ENCODE measurements around the gene WWOX.

The WWOX gene

GRCh38 chr16:78348068-78348467 lies 248.6 kb downstream of the WWOX start:
- Histone ChIP-seq H3K4me1 (ENCODE audit: control insufficient read depth, insufficient read depth, low read length) (no peaks in the 10 kb centered on the region), H3K4me3 (ENCODE audit: low read length in 2 of 2) (no peak overlapping the region), H3K9me3 (ENCODE audit: control insufficient read depth in 2 of 2, low read length in 2 of 2) (no peaks in the 10 kb centered on the region), H3K27ac (ENCODE audit: low read length) (no peak overlapping the region), H3K27me3 (ENCODE audit: control insufficient read depth in 1 of 2, insufficient read depth in 2 of 2, low read length in 2 of 2) (no peaks in the 10 kb centered on the region), H3K36me3 (ENCODE audit: control insufficient read depth in 2 of 2, insufficient read depth in 2 of 2, low read length in 2 of 2) (no peaks in the 10 kb centered on the region), H3K9ac (ENCODE audit: low read length in 2 of 2) (no peak overlapping the region)

- Histone ChIP-seq H3K27me3 (ENCODE audit: control insufficient read depth in 1 of 2, insufficient read depth in 2 of 2, low read length in 2 of 2) (no peaks in the 10 kb centered on the region), H3K9me3 (ENCODE audit: control insufficient read depth in 2 of 2, low read length in 2 of 2) (no peaks in the 10 kb centered on the region), H3K27ac (ENCODE audit: low read length) (no peak overlapping the region), H3K4me1 (ENCODE audit: control insufficient read depth, insufficient read depth, low read length) (no peaks in the 10 kb centered on the region), H3K4me3 (ENCODE audit: low read length in 2 of 2) (no peak overlapping the region), H3K9ac (ENCODE audit: low read length in 2 of 2) (no peak overlapping the region), H3K36me3 (ENCODE audit: control insufficient read depth in 2 of 2, insufficient read depth in 2 of 2, low read length in 2 of 2) (no peaks in the 10 kb centered on the region)
Observed at GRCh38 chr16:78348886-78349285, 249.4 kb downstream of the WWOX start.

DNA sequence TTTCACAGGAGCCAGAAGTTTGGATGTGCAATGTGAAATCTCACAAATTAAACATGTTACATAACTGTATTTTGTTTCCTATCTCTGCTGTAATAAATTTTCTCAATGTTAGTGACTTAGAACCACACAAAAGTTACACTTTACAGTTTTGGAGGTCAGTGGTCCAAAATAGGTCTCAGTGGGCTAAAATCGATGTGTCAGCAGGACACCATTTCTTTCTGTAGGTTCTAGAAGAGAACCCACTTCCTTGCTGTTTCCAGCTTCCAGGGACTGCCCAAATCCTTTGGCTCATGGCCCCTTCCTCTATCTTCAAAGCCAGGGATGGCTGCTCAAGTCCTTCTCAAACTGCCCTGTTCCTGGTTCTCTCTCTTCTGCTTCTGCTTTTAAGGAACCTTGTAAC lies 252.7 kb downstream of the WWOX start:
- Histone ChIP-seq H3K9ac (ENCODE audit: low read length in 2 of 2) (no peak overlapping the region), H3K4me1 (ENCODE audit: control insufficient read depth, insufficient read depth, low read length) (peaks cover 2% of the 10 kb centered on the region), H3K36me3 (ENCODE audit: control insufficient read depth in 2 of 2, insufficient read depth in 2 of 2, low read length in 2 of 2) (no peaks in the 10 kb centered on the region), H3K27ac (ENCODE audit: low read length) (no peak overlapping the region), H3K9me3 (ENCODE audit: control insufficient read depth in 2 of 2, low read length in 2 of 2) (no peaks in the 10 kb centered on the region), H3K4me3 (ENCODE audit: low read length in 2 of 2) (no peak overlapping the region), H3K27me3 (ENCODE audit: control insufficient read depth in 1 of 2, insufficient read depth in 2 of 2, low read length in 2 of 2) (no peaks in the 10 kb centered on the region)

DNA sequence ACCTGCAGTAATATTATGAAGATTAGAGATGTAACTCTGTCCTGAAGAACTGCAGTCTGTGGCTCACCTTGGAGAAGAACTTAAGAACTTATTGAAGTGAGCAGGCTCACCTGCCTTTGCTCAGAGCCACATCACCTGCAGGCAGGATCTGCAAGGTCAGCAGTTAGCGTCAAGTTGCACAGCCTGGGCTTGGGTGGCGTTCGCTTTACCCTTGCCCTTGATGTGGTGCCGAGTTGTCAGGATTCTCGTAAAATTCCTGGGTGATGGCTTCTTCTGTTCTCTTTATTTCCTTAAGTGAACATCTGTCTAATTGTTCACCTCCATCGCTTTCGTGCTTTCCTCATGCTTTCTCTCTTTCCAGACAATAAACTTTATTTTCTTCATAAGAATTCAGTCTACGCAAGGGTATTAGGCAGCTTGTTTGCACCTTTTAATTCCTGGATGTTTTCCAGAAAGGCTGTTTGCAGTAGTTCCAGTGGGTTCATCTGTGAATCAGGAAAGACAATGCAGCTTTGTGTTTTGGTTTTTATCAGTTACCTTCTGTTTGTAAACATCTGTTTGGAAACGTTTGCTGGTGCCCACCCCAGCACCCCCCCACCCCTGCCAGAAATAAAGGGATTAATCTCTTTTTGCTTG lies 254.3 kb downstream of the WWOX start:
- Histone ChIP-seq H3K9me3 (ENCODE audit: control insufficient read depth in 2 of 2, low read length in 2 of 2) (no peaks in the 10 kb centered on the region), H3K27me3 (ENCODE audit: control insufficient read depth in 1 of 2, insufficient read depth in 2 of 2, low read length in 2 of 2) (no peaks in the 10 kb centered on the region), H3K27ac (ENCODE audit: low read length) (no peak overlapping the region), H3K4me3 (ENCODE audit: low read length in 2 of 2) (no peak overlapping the region), H3K4me1 (ENCODE audit: control insufficient read depth, insufficient read depth, low read length) (peaks cover 2% of the 10 kb centered on the region), H3K9ac (ENCODE audit: low read length in 2 of 2) (no peak overlapping the region), H3K36me3 (ENCODE audit: control insufficient read depth in 2 of 2, insufficient read depth in 2 of 2, low read length in 2 of 2) (no peaks in the 10 kb centered on the region)

- Histone ChIP-seq H3K9me3 (ENCODE audit: control insufficient read depth in 2 of 2, low read length in 2 of 2) (no peaks in the 10 kb centered on the region), H3K4me1 (ENCODE audit: control insufficient read depth, insufficient read depth, low read length) (no peaks in the 10 kb centered on the region), H3K4me3 (ENCODE audit: low read length in 2 of 2) (no peak overlapping the region), H3K27me3 (ENCODE audit: control insufficient read depth in 1 of 2, insufficient read depth in 2 of 2, low read length in 2 of 2) (no peaks in the 10 kb centered on the region), H3K36me3 (ENCODE audit: control insufficient read depth in 2 of 2, insufficient read depth in 2 of 2, low read length in 2 of 2) (no peaks in the 10 kb centered on the region), H3K9ac (ENCODE audit: low read length in 2 of 2) (no peak overlapping the region), H3K27ac (ENCODE audit: low read length) (no peak overlapping the region)
Observed at GRCh38 chr16:78362524-78363135, 263.2 kb downstream of the WWOX start.

GRCh38 chr16:78363843-78364555 lies 264.5 kb downstream of the WWOX start:
- Histone ChIP-seq H3K27me3 (ENCODE audit: control insufficient read depth in 1 of 2, insufficient read depth in 2 of 2, low read length in 2 of 2) (no peaks in the 10 kb centered on the region), H3K27ac (ENCODE audit: low read length) (no peak overlapping the region)

GRCh38 chr16:78364556-78364880 lies 265.1 kb downstream of the WWOX start:
- H3K4me1 ChIP-seq (ENCODE audit: control insufficient read depth, insufficient read depth, low read length) = no peaks in the 10 kb centered on the region
- H3K9me3 ChIP-seq (ENCODE audit: control insufficient read depth in 2 of 2, low read length in 2 of 2) = no peaks in the 10 kb centered on the region
- H3K4me3 ChIP-seq (ENCODE audit: low read length in 2 of 2) = no peak overlapping the region
- H3K36me3 ChIP-seq (ENCODE audit: control insufficient read depth in 2 of 2, insufficient read depth in 2 of 2, low read length in 2 of 2) = no peaks in the 10 kb centered on the region
- no peak overlapping the region for H3K27ac ChIP-seq (ENCODE audit: low read length)
- H3K27me3 ChIP-seq (ENCODE audit: control insufficient read depth in 1 of 2, insufficient read depth in 2 of 2, low read length in 2 of 2) = no peaks in the 10 kb centered on the region
- no peak overlapping the region for H3K9ac ChIP-seq (ENCODE audit: low read length in 2 of 2)

More at GRCh38 chr16:78363843-78364555, 264.5 kb downstream of the WWOX start:
- H3K36me3 ChIP-seq (ENCODE audit: control insufficient read depth in 2 of 2, insufficient read depth in 2 of 2, low read length in 2 of 2) = no peaks in the 10 kb centered on the region
- no peak overlapping the region for H3K4me3 ChIP-seq (ENCODE audit: low read length in 2 of 2)
- no peaks in the 10 kb centered on the region for H3K9me3 ChIP-seq (ENCODE audit: control insufficient read depth in 2 of 2, low read length in 2 of 2)
- H3K4me1 ChIP-seq (ENCODE audit: control insufficient read depth, insufficient read depth, low read length) = no peaks in the 10 kb centered on the region
- no peak overlapping the region for H3K9ac ChIP-seq (ENCODE audit: low read length in 2 of 2)

DNA sequence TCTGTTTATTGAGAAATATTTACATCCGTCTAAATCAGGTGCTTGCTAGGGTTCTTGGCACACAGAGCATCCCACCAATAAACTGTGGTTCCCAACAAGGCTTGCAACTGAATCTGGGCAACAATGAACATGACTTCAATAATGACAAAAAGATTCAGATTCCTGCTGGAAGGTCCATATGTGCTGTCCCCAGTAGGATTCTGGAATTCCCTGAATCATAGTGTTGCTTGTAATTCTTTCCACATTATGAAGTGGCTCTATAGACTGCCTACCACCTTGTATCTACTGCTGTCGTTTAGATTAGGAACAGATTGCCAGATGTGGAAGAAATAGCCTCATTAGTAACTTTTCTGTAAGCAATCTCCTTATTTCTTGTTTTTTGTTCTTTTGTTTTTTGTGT lies 265.9 kb downstream of the WWOX start:
- no peaks in the 10 kb centered on the region for H3K4me1 ChIP-seq (ENCODE audit: control insufficient read depth, insufficient read depth, low read length)
- H3K9me3 ChIP-seq (ENCODE audit: control insufficient read depth in 2 of 2, low read length in 2 of 2) = no peaks in the 10 kb centered on the region
- H3K4me3 ChIP-seq (ENCODE audit: low read length in 2 of 2) = no peak overlapping the region
- no peaks in the 10 kb centered on the region for H3K36me3 ChIP-seq (ENCODE audit: control insufficient read depth in 2 of 2, insufficient read depth in 2 of 2, low read length in 2 of 2)
- H3K9ac ChIP-seq (ENCODE audit: low read length in 2 of 2) = no peak overlapping the region
- no peak overlapping the region for H3K27ac ChIP-seq (ENCODE audit: low read length)
- no peaks in the 10 kb centered on the region for H3K27me3 ChIP-seq (ENCODE audit: control insufficient read depth in 1 of 2, insufficient read depth in 2 of 2, low read length in 2 of 2)

GRCh38 chr16:78368121-78369102 lies 269.0 kb downstream of the WWOX start:
- no peak overlapping the region for H3K4me3 ChIP-seq (ENCODE audit: low read length in 2 of 2)

GRCh38 chr16:78372277-78372676 lies 272.8 kb downstream of the WWOX start:
- no peaks in the 10 kb centered on the region for H3K36me3 ChIP-seq (ENCODE audit: control insufficient read depth in 2 of 2, insufficient read depth in 2 of 2, low read length in 2 of 2)
- no peaks in the 10 kb centered on the region for H3K4me1 ChIP-seq (ENCODE audit: control insufficient read depth, insufficient read depth, low read length)
- no peak overlapping the region for H3K27ac ChIP-seq (ENCODE audit: low read length)
- no peaks in the 10 kb centered on the region for H3K27me3 ChIP-seq (ENCODE audit: control insufficient read depth in 1 of 2, insufficient read depth in 2 of 2, low read length in 2 of 2)
- no peak overlapping the region for H3K4me3 ChIP-seq (ENCODE audit: low read length in 2 of 2)
- H3K9me3 ChIP-seq (ENCODE audit: control insufficient read depth in 2 of 2, low read length in 2 of 2) = no peaks in the 10 kb centered on the region
- no peak overlapping the region for H3K9ac ChIP-seq (ENCODE audit: low read length in 2 of 2)

More at GRCh38 chr16:78368121-78369102, 269.0 kb downstream of the WWOX start:
- Histone ChIP-seq H3K27me3 (ENCODE audit: control insufficient read depth in 1 of 2, insufficient read depth in 2 of 2, low read length in 2 of 2) (no peaks in the 10 kb centered on the region), H3K4me1 (ENCODE audit: control insufficient read depth, insufficient read depth, low read length) (no peaks in the 10 kb centered on the region), H3K36me3 (ENCODE audit: control insufficient read depth in 2 of 2, insufficient read depth in 2 of 2, low read length in 2 of 2) (no peaks in the 10 kb centered on the region), H3K9me3 (ENCODE audit: control insufficient read depth in 2 of 2, low read length in 2 of 2) (no peaks in the 10 kb centered on the region), H3K27ac (ENCODE audit: low read length) (no peak overlapping the region), H3K9ac (ENCODE audit: low read length in 2 of 2) (no peak overlapping the region)
